ENCODE measurements around the gene C2CD3.

- TF ChIP-seq, protein P1, sequence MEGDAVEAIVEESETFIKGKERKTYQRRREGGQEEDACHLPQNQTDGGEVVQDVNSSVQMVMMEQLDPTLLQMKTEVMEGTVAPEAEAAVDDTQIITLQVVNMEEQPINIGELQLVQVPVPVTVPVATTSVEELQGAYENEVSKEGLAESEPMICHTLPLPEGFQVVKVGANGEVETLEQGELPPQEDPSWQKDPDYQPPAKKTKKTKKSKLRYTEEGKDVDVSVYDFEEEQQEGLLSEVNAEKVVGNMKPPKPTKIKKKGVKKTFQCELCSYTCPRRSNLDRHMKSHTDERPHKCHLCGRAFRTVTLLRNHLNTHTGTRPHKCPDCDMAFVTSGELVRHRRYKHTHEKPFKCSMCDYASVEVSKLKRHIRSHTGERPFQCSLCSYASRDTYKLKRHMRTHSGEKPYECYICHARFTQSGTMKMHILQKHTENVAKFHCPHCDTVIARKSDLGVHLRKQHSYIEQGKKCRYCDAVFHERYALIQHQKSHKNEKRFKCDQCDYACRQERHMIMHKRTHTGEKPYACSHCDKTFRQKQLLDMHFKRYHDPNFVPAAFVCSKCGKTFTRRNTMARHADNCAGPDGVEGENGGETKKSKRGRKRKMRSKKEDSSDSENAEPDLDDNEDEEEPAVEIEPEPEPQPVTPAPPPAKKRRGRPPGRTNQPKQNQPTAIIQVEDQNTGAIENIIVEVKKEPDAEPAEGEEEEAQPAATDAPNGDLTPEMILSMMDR (IDR thresholded peaks at IDR 0.05; ENCODE audit: insufficient read depth, low read depth, low read length) = no peak
- TF ChIP-seq EZH2 (IDR thresholded peaks at IDR 0.05; ENCODE audit: insufficient read depth, low read length) = no peak
Observed at GRCh38 chr11:73965076-73965763, 205.6 kb downstream of the C2CD3 start.

Measured in astrocyte (in vitro differentiated cells and primary cell).